Measurements from ENCODE around the gene KLF14. TPM values are rescaled to one million over a fixed set of nuclear protein-coding genes. Genes with fewer than 3 reads are reported as not detected.

Gene KLF14
- total and polyA plus RNA-seq, 9 of the 15 experiments (the other 6 are each of a cell fraction or from before 2014, with no cell fraction given) = 0.03 TPM; not detected in 8

GRCh38 chr7:130732980-130733930, 752 bp downstream of the KLF14 start:
- Histone ChIP-seq H3K9me3 (replicated peaks; ENCODE audit: control insufficient read depth, insufficient read depth, low read depth, low read length) (no peaks in the 10 kb centered on the region), H2AFZ (ENCODE audit: low read depth, low read length) (peak overlapping the region; percentile 52), H4K20me1 (replicated peaks; ENCODE audit: control insufficient read depth, insufficient read depth, low read length) (no peaks in the 10 kb centered on the region), H3K9ac (ENCODE audit: insufficient read depth in 1 of 2, low read depth in 2 of 2, low read length in 2 of 2) (peak overlapping the region in 1 of 2 experiments; percentile 81; a peak in 2 of 4 replicates), H3K27ac (ENCODE audit: extremely low read depth, low read depth, low read length) (no peak overlapping the region), H3K4me1 (replicated peaks in 1 of 2; ENCODE audit: control insufficient read depth in 2 of 2, insufficient read depth in 2 of 2, low read length in 2 of 2) (peaks cover 0 to 17% of the 10 kb centered on the region in 2 experiments; a peak in 2 of 5 replicates), H3K27me3 (ENCODE audit: control insufficient read depth in 2 of 2, insufficient read depth in 2 of 2, low read length in 2 of 2) (peaks cover 18 to 24% of the 10 kb centered on the region in 2 experiments), H3K4me3 (peak overlapping the region; percentile 52), H3K9me1 (ENCODE audit: control insufficient read depth, insufficient read depth, low read length) (no peaks in the 10 kb centered on the region), H3K79me2 (ENCODE audit: control insufficient read depth, insufficient read depth, low read length) (no peaks in the 10 kb centered on the region), H3K4me2 (ENCODE audit: insufficient read depth, low read length) (peak overlapping the region; percentile 58), H3K36me3 (ENCODE audit: control insufficient read depth, insufficient read depth, low read length) (no peaks in the 10 kb centered on the region)
- ATAC-seq = peak; percentile 92
- in situ Hi-C loops (cut with MboI) (no loop called here), intact Hi-C loops (cut with micrococcal nuclease) (no loop called here)
- ChIA-PET CTCF (ENCODE audit: low intra/inter-chr PET ratio) (no interaction called here), POLR2A (interaction anchor here (1.1 to 1.4 kb wide), 2 partner anchors 10 to 32 kb away, joined by 3 to 4 read pairs; no protein-coding TSS in a partner anchor)
- 31% methylated on average over 89 of the region's 100 CpGs for WGBS (ENCODE audit: insufficient coverage, low coverage, missing lambda C conversion rate)
- no peak for FAIRE-seq
- peak; percentile 70 to 83 (median 80) for DNase-seq (ENCODE audit: extremely low read depth in 1 of 4, low spot score in 3 of 4)
- no TSS peak for BruUV-seq (replicated peaks)
- TF ChIP-seq ZBTB1 (CRISPR knock-in tag; IDR thresholded peaks at IDR 0.05; ENCODE audit: borderline replicate concordance, low read depth) (0 out of 2 replicates have a peak, but pooled peaks have one; percentile 28), PCBP1 (IDR thresholded peaks at IDR 0.05; ENCODE audit: low read depth, low read length, poor library complexity, severe bottlenecking) (peak; percentile 45), BRD9 (IDR thresholded peaks at IDR 0.05; ENCODE audit: low read depth, partially characterized antibody) (no peak), TFAP4 (CRISPR knock-in tag; IDR thresholded peaks at IDR 0.05; ENCODE audit: borderline replicate concordance) (peak; percentile 35; the same call in 1 of the 2 replicates), CTCFL (IDR thresholded peaks at IDR 0.05; ENCODE audit: borderline replicate concordance, insufficient read depth, low read depth, low read length, poor library complexity, severe bottlenecking) (peak; percentile 23), HMGN3 (IDR thresholded peaks at IDR 0.05; ENCODE audit: borderline replicate concordance, extremely low read depth, insufficient read length, low read depth, low read length) (peak; percentile 25), ZBTB7A (IDR thresholded peaks at IDR 0.05; ENCODE audit: borderline replicate concordance, control insufficient read depth, low read depth, low read length) (peak; percentile 61; the same call in 1 of the 2 replicates), L3MBTL2 (IDR thresholded peaks at IDR 0.05) (0 out of 2 replicates have a peak, but pooled peaks have one; percentile 22), SRSF1 (IDR thresholded peaks at IDR 0.05; ENCODE audit: low read depth, low read length) (no peak), MAX (CRISPR knock-in tag; IDR thresholded peaks at IDR 0.05) (0 out of 2 replicates have a peak, but pooled peaks have one; percentile 15), RBBP5 (IDR thresholded peaks at IDR 0.05; ENCODE audit: borderline replicate concordance, insufficient read depth, low read length, poor library complexity, severe bottlenecking) (peak; percentile 52), CTCF (IDR thresholded peaks at IDR 0.05 in 2 of 3, conservative IDR thresholded peaks at IDR 0.05 in 1 of 3; ENCODE audit: insufficient read depth in 2 of 3, low read depth in 1 of 3, low read length in 3 of 3) (peak in 1 of 3 experiments; percentile 51; a peak in 3 of 6 replicates)
